Stimulated activated CD8-positive, alpha-beta memory T cell treated with anti-CD3 and anti-CD28 coated beads, Interleukin-4, amount 100 ng/mL, for 4 hours (primary cell): ENCODE data around the gene SP140.
"Not testable (repeated sequence)": the region's sequence is repeated elsewhere in the genome, so short reads cannot be mapped to it uniquely, and the experiment has no call there.

Experiments used
- DNase-seq, 2 donors: peaks; one replicate each; pipeline ENCODE4 v3.0.0-alpha.2; 2020; ENCODE audit warnings: low read depth in 2 of 2, low spot score in 1 of 2

The SP140 gene

GRCh38 chr2:230225486-230225885 is at the start of gene SP140:
SP140 (plus strand) TSS chr2:230225736; CDS start chr2:230225845, 109 bp downstream.
- DNase-seq = peak; percentile 55 to 69

- no peak for DNase-seq
Observed at GRCh38 chr2:230176996-230177395, 48.5 kb upstream of the SP140 start.

GRCh38 chr2:230178546-230179485 is 46.7 kb upstream of the SP140 start:
- DNase-seq = no peak

- DNase-seq = no peak
Observed at GRCh38 chr2:230179907-230180306, 45.6 kb upstream of the SP140 start.

DNA sequence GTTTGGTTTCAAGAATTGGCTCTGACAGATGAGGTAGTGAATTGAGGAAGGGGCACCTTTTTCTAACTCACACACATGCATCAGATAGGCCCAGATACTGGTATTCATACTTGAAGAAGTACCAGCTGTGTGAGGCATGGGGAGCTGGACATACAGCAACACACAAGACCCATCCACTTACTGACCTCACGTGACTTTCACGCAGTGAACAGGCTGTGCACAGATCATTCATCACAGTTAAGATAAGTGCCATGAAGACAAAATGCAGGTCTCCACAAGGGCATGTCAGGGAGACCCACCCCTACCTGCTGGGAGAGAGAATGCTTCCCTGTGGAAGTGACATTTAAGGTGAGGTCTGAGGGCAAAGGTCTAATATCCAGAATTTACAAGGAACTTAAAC is 44.3 kb upstream of the SP140 start:
- DNase-seq = no peak

GRCh38 chr2:230184727-230185578 is 40.6 kb upstream of the SP140 start:
- DNase-seq = no peak

DNA sequence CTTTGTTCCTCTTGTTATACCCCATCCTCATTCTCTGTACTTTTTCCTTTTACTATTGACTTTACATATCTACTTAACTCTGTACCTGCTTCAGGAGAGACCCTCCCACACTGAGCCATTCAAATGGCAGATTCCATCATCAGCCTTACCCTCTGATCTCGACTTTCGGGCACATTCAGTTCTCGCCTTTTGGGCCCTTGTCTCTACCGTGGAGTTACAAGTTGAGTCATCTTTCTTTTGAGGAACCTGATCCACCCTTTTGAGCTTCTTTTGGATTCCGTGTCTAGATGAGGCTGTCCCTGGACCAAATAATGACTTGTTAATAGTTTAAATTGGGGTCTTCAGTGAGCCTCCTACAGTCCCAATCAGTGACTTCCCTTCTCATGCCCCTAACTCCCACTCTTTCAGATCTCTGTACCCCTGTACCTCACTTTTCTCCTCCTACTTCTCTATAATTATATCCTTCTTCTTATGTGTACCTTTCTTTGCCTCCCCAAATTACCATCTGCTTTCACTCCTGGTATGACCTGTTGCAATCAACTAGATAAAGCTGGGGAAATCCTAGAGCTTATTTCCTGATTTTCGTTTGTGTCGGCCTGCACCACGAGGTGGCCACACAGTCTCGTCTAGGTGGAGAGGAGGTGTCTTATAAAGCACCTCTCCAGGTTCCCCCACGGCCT is 23.0 kb upstream of the SP140 start:
- DNase-seq = no peak

GRCh38 chr2:230203110-230203676 is 22.3 kb upstream of the SP140 start:
- no peak for DNase-seq

DNA sequence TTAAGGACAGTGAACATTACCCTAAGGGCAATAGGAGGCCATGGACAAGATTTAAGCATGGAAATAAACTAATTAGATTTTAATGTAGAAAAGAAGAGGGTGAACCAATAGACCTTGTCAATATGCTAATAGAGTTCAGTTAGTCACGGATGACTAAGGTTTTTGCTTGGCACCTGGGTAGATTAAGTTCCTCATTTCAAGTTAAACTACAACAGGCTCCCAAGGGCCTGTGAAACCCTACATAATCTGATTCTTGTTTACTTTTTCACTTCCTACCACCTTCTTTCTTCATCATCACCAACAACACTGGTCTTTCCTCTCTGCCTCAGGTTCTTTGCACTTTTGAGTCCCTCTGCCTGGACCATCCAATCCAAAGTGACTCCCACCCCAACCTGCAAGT is 20.5 kb upstream of the SP140 start:
- DNase-seq = no peak

DNA sequence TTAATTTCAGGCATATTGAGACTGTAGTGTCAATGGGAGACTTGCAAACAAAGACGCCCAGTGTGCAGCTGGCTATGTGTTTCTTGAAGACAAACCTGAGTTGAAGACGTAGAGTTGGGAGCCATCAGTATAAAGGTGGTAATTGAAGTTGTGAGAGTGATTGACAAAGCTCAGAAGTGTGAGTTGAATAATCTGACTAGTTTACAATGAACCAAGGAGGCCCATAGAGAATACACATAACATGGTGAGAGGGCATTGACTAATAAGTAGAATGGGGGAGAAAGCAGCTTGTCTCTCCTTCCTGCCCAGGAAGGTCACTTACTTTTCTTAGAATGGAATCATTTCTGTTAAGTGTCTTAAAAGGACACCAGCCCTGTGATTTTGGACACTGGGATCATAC is 19.8 kb upstream of the SP140 start:
- DNase-seq = no peak

- no peak for DNase-seq
Observed at GRCh38 chr2:230208576-230208975, 17.0 kb upstream of the SP140 start.

GRCh38 chr2:230209422-230210051 is 16.0 kb upstream of the SP140 start:
- no peak for DNase-seq

DNA sequence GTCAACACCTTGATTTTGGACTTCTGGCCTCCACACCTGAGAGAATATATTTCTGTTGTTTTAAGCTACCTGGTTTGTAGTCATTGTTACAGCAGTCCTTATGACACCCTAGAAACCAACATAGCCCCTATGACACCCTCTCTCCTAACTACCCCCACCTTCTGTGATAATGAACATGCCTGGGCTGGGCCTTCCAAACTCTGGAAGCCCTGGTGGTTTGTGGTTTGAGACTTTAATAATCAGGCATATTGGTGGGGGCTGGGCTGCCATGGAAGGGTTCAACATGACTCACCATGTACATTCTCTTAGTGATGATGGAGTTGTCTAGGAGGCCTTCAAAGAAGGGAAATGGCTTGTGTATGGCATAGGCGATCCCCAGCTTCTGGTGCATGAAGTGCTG is 9.0 kb upstream of the SP140 start:
- peak in 1 of 2 donors; percentile 21 for DNase-seq

GRCh38 chr2:230217424-230217823 is 8.1 kb upstream of the SP140 start:
- no peak for DNase-seq

DNA sequence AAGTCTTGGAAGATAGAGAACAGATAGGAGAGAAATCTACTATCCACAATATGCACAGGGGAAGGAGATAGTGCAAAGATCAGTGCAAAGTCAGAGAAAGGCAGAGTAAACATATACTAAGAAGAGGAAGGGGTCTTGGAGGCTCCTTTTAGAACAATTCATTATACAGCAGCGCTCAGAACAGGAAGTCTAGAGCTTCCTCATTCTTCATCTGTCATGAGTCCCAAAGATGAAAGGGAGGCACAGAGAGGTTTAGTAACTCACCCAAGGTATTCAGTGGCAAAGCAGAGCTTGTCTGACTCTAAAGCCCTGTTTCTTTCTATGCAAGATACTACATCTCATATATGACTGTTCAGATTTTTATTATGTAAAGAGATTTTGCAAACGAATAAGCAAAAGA is 7.1 kb upstream of the SP140 start:
- DNase-seq = no peak

DNA sequence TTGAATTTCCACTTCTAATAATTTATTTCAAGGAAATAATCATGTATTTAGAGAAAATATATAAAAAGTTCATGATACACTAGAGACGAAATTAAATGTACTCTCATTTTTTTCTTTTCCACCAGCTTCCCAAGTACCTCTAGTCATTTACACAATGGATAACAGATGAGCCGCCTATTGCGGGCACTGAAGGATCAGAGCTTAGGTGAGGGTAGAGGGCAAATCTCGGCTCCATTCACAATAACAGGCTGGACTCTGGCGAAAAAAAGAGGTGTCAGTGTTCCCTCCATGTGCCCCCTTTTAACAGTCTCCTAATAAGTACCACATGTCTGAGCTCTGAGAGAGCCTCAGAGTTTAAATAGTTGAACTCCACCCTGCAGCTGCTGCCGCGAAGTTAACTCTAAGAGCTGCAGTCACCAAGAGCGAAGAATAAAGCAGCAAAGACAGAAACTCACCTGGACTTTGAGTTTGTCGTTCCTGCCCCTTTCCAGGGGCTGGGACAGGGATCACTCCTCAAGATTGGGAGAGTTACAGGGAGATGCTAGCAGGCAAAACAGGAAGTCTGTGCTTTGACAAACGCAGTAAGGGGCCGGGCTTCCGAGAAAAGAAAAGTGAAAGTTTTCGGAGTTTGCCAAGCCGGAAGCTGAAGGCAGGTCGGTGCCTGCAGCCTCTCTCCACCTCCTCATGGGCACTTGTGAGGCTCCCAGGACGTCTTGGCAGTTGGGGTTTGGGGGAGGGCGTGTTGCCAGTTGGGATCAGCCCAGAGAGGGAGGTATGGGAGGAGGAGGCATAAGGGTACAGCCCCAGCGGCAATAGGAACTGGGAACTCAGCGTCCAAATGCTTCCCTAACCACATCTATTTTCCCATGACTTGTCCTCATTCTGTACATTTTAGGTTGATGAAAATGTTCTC is 5.9 kb upstream of the SP140 start, which contains the start of gene SP110:
Gene SP110 (minus strand): TSS at position 566 of the 913 bp plus-strand sequence. CDS start 3,057 bp downstream, outside the sequence.
- peak; percentile 60 to 61 for DNase-seq

DNA sequence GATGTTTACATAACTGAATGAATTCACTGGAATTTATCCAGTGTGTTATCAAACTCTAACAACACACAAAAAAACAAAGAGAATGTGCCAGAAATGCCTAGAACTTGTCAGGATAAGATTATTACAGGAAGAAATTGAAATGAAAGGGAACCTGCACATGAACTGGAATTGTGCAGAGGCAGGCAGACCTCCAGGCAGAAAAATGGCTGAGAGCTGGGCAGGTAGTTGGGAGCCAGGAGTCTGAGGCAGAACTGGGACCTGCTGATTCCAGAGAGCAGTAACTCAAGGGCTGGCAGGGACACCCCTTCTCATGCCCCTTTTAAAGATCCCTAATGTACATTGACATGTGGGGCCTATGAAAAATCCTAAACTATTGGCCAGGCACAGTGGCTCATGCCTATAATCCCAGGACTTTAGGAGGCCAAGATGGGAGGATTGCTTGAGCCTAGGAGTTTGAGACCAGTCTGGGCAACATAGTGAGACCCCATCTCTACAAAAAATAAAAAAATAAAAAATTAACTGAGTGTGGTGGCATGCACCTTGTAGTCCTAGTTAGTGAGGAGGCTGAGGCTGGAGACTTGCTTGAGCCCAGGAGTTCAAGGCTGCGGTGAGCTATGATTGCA is 5.1 kb upstream of the SP140 start:
- DNase-seq = no peak

GRCh38 chr2:230221493-230221892 is 4.0 kb upstream of the SP140 start:
- DNase-seq = no peak

DNA sequence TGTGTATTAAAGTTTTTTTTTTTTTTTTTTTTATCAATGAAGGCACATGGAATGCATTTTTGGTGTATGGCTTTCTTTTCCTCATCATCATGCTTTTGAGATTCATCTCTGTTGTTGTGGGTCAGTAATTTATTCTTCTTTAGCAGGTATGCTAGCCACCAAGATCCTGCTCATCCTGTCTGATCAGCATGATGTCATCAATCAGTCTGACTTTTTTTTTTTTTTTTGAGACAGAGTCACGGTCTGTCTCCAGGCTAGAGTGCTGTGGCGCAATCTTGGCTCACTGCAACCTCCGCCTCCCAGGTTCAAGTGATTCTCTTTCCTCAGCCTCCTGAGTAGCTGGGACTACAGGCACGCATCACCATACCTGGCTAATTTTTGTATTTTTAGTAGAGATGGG is 2.7 kb upstream of the SP140 start:
- not testable (repeated sequence) for DNase-seq
